PC-3 (cell line): ENCODE measurements around the gene IGSF21.

Experiments used
- EZH2phosphoT487 ChIP-seq: fragments of 300-600 bp; sonication (generic); IDR thresholded peaks from 2 replicates; pipeline ENCODE4 v1.6.1; 2018; ENCODE audit warnings: mild to moderate bottlenecking, antibody characterized with exemption, low read length, borderline replicate concordance
- TF ChIP-seq, protein P1 (sequence below): fragments of 300-600 bp; sonication (generic); conservative IDR thresholded peaks from 2 replicates; pipeline ENCODE4 v1.5.1; 2017; ENCODE audit warnings: antibody characterized with exemption, low read depth, mild to moderate bottlenecking, low read length

DNA sequence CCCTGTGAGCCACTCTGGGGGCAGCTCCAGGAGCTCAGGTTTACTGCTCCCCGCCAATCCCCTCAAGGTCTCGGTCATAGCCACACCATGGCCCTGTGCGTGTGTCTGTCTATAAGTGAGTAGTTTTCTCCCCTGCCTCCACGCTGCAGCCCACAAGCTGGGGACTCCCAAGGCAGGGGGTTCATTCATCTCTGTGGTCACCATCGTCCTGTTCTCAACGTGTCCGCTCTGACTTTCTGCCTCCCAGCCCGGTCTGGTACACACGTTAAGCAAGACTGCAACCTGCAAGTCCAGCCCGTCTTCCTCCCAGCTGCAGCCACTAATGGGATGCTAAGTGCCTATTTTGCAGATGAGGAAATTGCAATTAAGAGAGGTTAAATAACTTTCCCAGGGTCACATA is 49.8 kb downstream of the IGSF21 start:
- TF ChIP-seq, protein P1, sequence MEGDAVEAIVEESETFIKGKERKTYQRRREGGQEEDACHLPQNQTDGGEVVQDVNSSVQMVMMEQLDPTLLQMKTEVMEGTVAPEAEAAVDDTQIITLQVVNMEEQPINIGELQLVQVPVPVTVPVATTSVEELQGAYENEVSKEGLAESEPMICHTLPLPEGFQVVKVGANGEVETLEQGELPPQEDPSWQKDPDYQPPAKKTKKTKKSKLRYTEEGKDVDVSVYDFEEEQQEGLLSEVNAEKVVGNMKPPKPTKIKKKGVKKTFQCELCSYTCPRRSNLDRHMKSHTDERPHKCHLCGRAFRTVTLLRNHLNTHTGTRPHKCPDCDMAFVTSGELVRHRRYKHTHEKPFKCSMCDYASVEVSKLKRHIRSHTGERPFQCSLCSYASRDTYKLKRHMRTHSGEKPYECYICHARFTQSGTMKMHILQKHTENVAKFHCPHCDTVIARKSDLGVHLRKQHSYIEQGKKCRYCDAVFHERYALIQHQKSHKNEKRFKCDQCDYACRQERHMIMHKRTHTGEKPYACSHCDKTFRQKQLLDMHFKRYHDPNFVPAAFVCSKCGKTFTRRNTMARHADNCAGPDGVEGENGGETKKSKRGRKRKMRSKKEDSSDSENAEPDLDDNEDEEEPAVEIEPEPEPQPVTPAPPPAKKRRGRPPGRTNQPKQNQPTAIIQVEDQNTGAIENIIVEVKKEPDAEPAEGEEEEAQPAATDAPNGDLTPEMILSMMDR: no peak
- TF ChIP-seq EZH2phosphoT487: no peak
